GM13976 (cell line): ENCODE results near the gene RHO.

Source experiments
- DNase-seq: peaks from one replicate; pipeline ENCODE4 v3.0.0; 2012; ENCODE audit warnings: low spot score
- in situ Hi-C: fragments of 300-500 bp; cut with MboI; formaldehyde crosslinking; loops from one replicate; pipeline ENCODE4 v1.12.0; 2022; ENCODE audit warnings: low sequenced_read_pairs, mixed read lengths, inconsistent platforms; ENCODE audit not compliant: unreplicated experiment
- TF ChIP-seq, protein P1 (sequence below): IDR thresholded peaks from 2 replicates; pipeline ENCODE4 v1.5.1; 2012; ENCODE audit warnings: borderline replicate concordance, mild to moderate bottlenecking; ENCODE audit not compliant: insufficient read depth; ENCODE audit errors: extremely low read depth, missing control alignments, control extremely low read depth

RHO gene

DNA sequence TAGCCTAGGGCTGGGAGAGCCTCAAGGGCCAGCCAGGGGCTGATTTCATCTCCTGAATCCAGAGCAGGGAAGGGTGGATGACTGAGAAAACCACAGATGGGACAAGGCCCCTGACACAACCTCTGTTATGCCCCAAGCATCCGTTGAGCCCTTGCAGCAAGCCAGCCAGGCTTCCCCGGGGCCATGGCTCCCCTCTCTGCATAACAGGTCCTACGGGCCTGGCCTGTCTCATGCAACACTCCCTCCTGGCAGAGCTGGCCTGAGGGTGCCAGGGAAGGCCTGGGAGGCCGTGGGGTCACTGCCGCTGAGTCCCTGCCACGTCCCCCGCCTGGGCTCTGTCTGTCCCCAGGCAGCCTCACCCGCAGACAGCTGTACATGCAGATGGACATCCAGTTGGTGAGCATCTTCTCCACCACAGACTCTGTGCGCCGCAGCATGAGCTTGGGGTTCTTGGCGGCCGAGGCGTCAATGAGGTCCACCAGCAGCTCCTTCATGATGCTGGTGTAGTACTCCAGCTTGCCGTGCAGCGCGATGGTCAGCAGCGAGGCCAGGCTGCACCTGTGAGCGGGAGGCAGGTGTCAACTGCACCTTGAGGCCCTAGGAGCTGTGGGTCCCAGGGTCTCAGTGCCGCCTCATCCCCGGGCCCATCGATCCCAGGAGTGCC lies 36.7 kb downstream of the RHO start:
- TF ChIP-seq, protein P1, sequence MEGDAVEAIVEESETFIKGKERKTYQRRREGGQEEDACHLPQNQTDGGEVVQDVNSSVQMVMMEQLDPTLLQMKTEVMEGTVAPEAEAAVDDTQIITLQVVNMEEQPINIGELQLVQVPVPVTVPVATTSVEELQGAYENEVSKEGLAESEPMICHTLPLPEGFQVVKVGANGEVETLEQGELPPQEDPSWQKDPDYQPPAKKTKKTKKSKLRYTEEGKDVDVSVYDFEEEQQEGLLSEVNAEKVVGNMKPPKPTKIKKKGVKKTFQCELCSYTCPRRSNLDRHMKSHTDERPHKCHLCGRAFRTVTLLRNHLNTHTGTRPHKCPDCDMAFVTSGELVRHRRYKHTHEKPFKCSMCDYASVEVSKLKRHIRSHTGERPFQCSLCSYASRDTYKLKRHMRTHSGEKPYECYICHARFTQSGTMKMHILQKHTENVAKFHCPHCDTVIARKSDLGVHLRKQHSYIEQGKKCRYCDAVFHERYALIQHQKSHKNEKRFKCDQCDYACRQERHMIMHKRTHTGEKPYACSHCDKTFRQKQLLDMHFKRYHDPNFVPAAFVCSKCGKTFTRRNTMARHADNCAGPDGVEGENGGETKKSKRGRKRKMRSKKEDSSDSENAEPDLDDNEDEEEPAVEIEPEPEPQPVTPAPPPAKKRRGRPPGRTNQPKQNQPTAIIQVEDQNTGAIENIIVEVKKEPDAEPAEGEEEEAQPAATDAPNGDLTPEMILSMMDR: no peak
- no peak for DNase-seq
- in situ Hi-C loops: no loop called here

DNA sequence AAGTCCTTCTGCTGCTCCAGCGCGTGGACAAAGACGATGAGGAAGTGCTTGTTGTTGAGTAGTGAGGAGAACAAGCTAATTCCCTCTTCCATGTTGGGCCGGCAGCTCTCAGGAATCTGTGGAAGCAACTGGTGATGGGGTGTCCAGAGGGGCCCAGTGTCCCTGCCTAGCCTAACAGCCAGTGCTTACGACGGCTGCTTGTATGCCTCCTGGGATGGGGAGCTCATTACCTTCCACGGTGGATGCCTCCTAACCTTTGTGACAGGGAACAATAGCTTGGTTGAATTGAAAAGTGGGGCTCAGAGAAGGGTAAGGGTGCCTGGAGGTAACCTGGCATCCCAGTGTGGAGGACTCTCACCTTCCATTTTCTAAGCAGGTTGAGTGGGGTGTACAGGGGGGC lies 37.5 kb downstream of the RHO start:
- TF ChIP-seq, protein P1: no peak
- in situ Hi-C loops: no loop called here
- no peak for DNase-seq

DNA sequence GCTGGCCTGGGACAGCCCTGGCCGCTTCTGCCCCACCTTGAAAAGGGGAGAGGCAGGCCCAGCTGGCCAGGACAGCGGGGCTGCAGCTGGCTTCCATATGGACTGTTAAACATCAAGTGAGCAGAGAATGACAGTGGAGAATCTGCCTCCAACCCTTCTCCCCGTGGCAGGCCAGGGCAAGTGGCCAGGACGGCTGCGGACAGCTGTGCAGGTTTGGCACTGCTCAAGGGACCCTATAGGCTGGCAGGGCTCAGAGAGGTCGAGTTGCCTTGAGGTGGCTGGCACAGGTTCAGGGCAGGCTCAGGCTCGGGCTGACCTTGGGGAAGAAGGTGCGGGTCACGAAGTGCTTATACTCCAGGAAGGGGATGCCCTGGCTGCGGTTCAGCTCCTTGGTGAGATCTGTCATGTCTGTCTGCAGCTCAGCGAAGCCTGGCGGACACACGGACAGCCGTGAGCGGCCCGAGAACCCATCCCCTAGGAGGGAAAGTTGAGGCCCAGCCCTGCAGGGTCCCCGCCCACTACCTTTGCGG lies 38.8 kb downstream of the RHO start:
- no peak for DNase-seq
- in situ Hi-C loops: no loop called here
- TF ChIP-seq, protein P1: no peak

DNA sequence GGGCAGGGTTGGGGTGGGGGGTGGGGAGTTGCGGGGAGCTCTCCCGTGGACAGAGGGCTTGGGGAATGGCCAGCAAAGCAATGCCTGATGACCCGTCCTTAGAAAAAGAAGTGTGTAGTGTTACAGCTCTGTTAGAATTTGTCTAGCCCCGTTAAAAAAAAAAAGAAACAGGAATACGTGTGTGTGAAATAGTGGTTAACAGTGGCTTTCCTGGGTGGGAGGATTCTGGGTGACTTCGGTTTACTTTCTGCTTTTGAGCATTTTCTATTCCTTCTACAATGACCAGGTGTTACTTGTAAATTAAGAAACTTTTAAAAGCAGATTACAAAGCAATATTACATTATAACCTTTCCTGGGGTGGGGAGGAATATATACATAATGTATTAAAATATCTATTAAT lies 39.5 kb downstream of the RHO start:
- DNase-seq: no peak
- in situ Hi-C loops: no loop called here
- TF ChIP-seq, protein P1: no peak

DNA sequence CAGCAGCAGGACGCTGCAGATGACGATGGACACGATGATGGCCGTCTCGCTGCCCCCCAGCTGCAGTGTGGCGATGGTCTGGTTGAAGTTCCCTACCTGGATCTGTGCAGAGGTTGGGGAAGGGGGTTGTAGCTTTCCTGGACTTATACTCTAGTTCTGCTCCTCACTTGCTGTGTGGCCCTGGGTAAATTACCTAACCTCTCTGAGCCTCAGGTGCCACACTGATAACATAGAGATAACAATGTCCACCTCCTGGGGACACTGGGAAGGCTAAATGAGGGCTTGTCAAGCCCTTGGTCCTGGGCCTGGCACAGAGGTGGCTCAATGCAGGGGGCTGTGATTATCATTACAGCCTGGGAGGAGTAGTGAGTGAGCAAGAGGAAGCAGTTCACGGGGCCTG lies 41.4 kb downstream of the RHO start:
- TF ChIP-seq, protein P1: no peak

DNA sequence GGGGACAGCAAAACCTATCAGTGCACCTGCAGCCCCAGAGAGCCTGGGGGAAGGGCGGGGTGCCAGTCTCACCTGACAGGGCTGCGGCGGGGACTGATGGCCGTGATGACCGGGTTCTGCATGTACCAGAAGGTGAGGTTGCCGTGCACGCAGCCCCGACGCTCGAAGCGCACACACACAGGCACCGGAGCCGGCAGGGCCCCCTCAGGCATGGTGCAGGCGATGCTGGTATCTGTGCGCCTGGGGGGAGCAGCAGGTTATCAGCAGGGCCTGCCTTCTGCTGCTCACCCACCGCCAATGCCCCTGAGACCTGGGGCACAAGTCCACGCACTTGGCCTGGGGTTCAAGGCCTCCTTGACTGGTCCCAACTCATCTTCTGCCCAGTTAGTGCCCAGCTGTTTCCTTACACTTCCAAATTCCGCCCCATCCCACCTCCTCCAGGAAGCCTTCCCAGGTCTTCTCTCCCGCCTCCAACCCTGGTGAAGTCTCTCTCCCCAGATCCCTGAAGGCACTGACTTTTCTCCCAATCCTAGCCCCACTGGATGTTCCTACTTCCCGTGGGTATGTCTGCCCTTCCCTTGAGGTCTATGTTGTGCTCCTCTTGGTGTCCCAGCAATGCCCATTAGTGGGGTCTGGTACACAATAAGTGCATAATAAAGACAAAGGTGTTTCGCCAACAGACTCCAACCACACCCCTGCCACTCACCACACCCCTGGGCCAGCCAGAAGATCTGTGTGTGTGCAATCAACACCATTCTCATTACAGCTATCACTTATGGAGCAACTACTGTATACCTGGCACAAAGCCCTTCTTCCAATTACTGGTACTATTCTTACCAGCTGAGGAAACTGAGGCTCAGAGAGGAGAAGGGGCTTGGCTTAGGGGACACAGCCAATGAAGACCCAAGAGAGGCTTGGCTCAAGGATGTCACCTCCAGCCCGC lies 43.4 kb downstream of the RHO start:
- DNase-seq: no peak
- TF ChIP-seq, protein P1: no peak
- in situ Hi-C loops: no loop called here

More for the DNA sequence above, 41.4 kb downstream of the RHO start:
- in situ Hi-C loops: no loop called here
- no peak for DNase-seq
